Upper lobe of right lung (tissue), 1 donor: ENCODE measurements around the gene NDUFV2. TPM values are rescaled to one million over a fixed set of nuclear protein-coding genes. Genes with fewer than 3 reads are reported as not detected.

ENCODE experiments used
- ATAC-seq: fragments of 200-7000 bp; cut with Tn5 transposase; one replicate; pipeline ENCODE4 v1.9.1; 2020; ENCODE audit warnings: mild to moderate bottlenecking, moderate library complexity
- DNase-seq: peaks from one replicate; pipeline ENCODE4 v3.0.0-alpha.2; 2020
- H3K27ac ChIP-seq: fragments of 200-600 bp; one replicate; pipeline ENCODE4 v1.8.0; 2022
- H3K27me3 ChIP-seq: fragments of 200-600 bp; one replicate; pipeline ENCODE4 v1.8.0; 2022; ENCODE audit warnings: mild to moderate bottlenecking
- H3K36me3 ChIP-seq: fragments of 200-600 bp; one replicate; pipeline ENCODE4 v1.8.0; 2022
- H3K4me1 ChIP-seq: fragments of 200-600 bp; one replicate; pipeline ENCODE4 v1.8.0; 2022
- H3K4me3 ChIP-seq: fragments of 200-600 bp; one replicate; pipeline ENCODE4 v1.8.0; 2022; ENCODE audit warnings: mild to moderate bottlenecking
- H3K9me3 ChIP-seq: fragments of 200-600 bp; one replicate; pipeline ENCODE4 v1.8.0; 2022
- CTCF ChIP-seq: fragments of 200-600 bp; IDR thresholded peaks from one replicate; pipeline ENCODE4 v1.8.0; 2022; ENCODE audit warnings: antibody characterized with exemption
- intact Hi-C: fragments of 100-400 bp; cut with DNase I; formaldehyde crosslinking; loops from one replicate; pipeline ENCODE4 v1.11.0; 2022
- total RNA-seq: library from RNA; stranded (reverse); fragmentation: NEBNext Ultra II Directional; extraction: Animal tissue kit (Norgen Biotek cat#: 25700); gene quantifications from one replicate; pipeline ENCODE4 v1.2.1, GENCODE V29; 2021
- donor health status: DM: no; HTN: yes; CAD: no; lungs with severe emphysema.

The NDUFV2 gene
- total RNA-seq, 1 donor from 2014 or later = 106 TPM

- Histone ChIP-seq H3K36me3 (no peaks in the 10 kb centered on the region), H3K4me1 (peaks cover 4% of the 10 kb centered on the region), H3K27me3 (no peaks in the 10 kb centered on the region), H3K9me3 (no peaks in the 10 kb centered on the region), H3K4me3 (no peak overlapping the region), H3K27ac (no peak overlapping the region)
- TF ChIP-seq CTCF = no peak
- DNase-seq (no peak), ATAC-seq (no peak)
- intact Hi-C loops = no loop called here
These were observed 6.5 kb upstream of the NDUFV2 start for GRCh38 chr18:9096007-9096371.

- DNase-seq (no peak), ATAC-seq (no peak)
- H3K4me1 ChIP-seq = peaks cover 4% of the 10 kb centered on the region
- no peak overlapping the region for H3K4me3 ChIP-seq
- no peak for TF ChIP-seq CTCF
- H3K27me3 ChIP-seq = no peaks in the 10 kb centered on the region
- no peak overlapping the region for H3K27ac ChIP-seq
- H3K9me3 ChIP-seq = no peaks in the 10 kb centered on the region
- intact Hi-C loops = no loop called here
- no peaks in the 10 kb centered on the region for H3K36me3 ChIP-seq
These were observed 5.8 kb upstream of the NDUFV2 start for GRCh38 chr18:9096685-9097084.

- H3K4me3 ChIP-seq = no peak overlapping the region
- intact Hi-C loops = no loop called here
- no peak for TF ChIP-seq CTCF
- DNase-seq (no peak), ATAC-seq (no peak)
- no peaks in the 10 kb centered on the region for H3K9me3 ChIP-seq
- no peaks in the 10 kb centered on the region for H3K27me3 ChIP-seq
- H3K4me1 ChIP-seq = peaks cover 4% of the 10 kb centered on the region
- H3K36me3 ChIP-seq = no peaks in the 10 kb centered on the region
- no peak overlapping the region for H3K27ac ChIP-seq
These were observed 5.2 kb upstream of the NDUFV2 start for GRCh38 chr18:9097349-9097748.

- no peak for ATAC-seq
- intact Hi-C loops = no loop called here
- DNase-seq = no peak
These were observed 1.7 kb upstream of the NDUFV2 start for GRCh38 chr18:9100796-9101195.

GRCh38 chr18:9101730-9102507 lies 580 bp upstream of the NDUFV2 start:
- Histone ChIP-seq H3K4me3 (peak overlapping the region; percentile 77), H3K27ac (peak overlapping the region; percentile 92), H3K27me3 (no peaks in the 10 kb centered on the region), H3K9me3 (no peaks in the 10 kb centered on the region), H3K4me1 (peaks cover 31% of the 10 kb centered on the region), H3K36me3 (no peaks in the 10 kb centered on the region)
- TF ChIP-seq CTCF = no peak
- ATAC-seq (peak; percentile 43), DNase-seq (no peak)
- intact Hi-C loops = no loop called here

More at GRCh38 chr18:9100796-9101195, 1.7 kb upstream of the NDUFV2 start:
- Histone ChIP-seq H3K36me3 (no peaks in the 10 kb centered on the region), H3K9me3 (no peaks in the 10 kb centered on the region), H3K4me1 (peaks cover 20% of the 10 kb centered on the region), H3K27me3 (no peaks in the 10 kb centered on the region), H3K27ac (no peak overlapping the region), H3K4me3 (no peak overlapping the region)
- TF ChIP-seq CTCF = no peak
